COLO668 (cell line): Measurements from ENCODE around the gene GAA.
"Not testable (repeated sequence)": the region's sequence is repeated elsewhere in the genome, so short reads cannot be mapped to it uniquely, and the experiment has no call there.

Experiments used
- DNase-seq: peaks from one replicate; lab custom pipeline; 2025; ENCODE audit not compliant: unreplicated experiment; lab: John Stamatoyannopoulos, UW

The GAA gene

DNA sequence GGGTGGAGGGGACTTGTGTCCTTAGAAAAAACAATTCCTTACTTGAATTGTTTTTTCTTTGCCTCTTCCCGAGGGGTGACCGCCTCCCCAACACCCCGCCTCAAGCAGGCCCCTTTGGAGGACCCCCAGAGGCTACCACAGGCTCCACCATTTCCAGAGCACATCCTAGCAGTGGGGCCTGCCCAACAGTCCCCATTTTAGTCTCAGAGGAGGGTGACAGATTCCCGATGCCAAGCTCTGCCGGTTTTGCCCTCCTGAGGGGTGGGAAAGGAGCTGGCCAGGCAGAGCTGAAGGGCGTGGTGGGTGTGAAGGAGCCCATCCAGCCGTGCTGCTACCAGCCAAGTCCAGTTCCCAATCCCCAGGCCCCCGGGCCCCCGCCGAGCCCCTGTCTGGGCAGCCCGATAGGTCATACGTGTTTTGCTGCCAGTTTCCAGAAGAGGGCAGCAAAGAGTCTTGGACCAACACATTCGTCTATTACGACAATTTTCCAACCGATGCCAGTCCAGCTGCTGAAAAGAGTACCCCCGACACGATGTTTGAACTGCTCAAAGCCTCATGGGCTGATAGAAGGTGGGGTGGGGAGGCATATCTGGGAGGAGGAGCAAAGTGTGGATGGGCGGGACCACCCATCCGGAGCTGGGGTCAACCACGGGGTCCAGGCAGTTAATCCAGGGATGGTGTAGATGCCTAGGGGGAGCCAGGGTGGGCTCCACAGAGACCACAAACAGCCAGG, 18.8 kb upstream of the GAA start:
- DNase-seq = peak; percentile 49

GRCh38 chr17:80083136-80083661, 18.2 kb upstream of the GAA start:
- no peak for DNase-seq

GRCh38 chr17:80084773-80085172, 16.6 kb upstream of the GAA start:
- no peak for DNase-seq

DNA sequence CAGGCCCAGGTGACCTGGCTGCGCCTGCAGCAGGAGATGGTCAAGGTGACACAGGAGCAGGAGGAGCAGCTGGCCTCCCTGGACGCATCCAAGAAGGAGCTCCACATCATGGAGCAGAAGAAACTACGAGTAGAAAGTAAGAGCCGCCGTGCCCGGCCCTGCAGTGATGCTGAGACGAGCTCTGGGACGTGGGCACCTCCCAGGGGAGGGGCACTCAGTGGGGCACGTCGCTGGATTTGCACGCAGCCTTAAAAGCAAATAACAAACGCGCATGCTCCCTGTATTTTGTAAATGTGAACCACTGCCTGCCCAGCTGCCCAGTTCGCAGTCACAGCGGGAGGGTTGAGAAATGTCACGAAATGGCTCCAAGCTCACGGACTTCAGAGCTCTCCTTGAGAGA, 15.3 kb upstream of the GAA start:
- no peak for DNase-seq

DNA sequence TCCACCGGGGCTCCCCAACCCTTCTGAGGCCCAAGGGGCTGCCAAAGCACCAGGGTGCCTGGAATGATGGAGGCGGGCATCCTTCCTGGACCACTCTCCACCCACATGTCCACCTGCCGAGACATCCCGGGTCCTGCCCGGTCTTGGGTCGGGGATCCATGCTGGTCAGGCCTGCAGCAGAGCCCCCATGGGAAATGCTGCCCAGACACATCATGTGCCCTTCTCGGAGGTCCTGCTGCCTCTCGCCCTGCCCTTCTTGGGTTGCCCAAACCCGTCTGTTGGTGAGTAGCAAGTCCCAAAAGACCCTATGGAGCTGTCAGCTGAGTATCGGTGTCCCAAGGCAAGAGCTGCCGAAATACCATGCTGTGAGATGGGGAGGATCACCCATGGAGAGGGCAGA, 14.8 kb upstream of the GAA start:
- no peak for DNase-seq

- DNase-seq = no peak
These were observed 13.8 kb upstream of the GAA start for GRCh38 chr17:80087346-80088265.

GRCh38 chr17:80089762-80090161, 11.6 kb upstream of the GAA start:
- no peak for DNase-seq

DNA sequence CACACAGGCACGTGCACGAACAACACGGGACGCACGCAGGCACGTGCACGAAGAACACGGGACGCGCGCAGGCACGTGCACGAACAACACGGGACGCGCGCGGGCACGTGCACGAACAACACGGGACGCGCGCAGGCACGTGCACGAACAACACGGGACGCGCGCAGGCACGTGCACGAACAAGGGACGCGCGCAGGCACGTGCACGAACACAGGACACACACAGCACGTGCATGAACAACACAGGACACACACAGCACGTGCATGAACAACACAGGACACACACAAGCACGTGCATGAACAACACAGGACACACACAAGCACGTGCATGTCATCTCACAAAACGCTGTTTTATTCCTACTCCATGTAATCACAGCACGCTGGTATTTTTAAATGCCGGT, 11.2 kb upstream of the GAA start:
- not testable (repeated sequence) for DNase-seq

DNA sequence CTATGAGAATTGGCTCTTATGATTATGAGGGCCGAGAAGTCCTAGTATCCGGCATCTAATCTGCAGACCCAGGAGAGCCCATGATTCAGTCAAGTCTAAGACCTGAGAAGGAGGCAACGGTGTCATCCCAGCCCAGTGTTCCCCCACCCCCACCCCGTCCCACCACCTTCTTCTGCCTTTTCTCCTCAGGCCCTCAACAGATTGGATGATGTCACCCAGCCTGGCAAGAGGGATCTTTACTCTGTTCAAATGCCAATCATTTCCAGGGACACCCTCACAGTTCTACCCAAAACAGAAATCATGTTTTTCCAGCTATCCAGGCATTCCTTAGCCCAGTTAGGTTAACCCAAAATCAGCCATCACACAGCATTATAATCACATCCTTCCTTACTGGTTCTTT, 10.0 kb upstream of the GAA start:
- no peak for DNase-seq

GRCh38 chr17:80092959-80093358, 8.4 kb upstream of the GAA start:
- DNase-seq = no peak

- no peak for DNase-seq
These were observed 6.1 kb upstream of the GAA start for GRCh38 chr17:80095038-80095843.

- DNase-seq = no peak
These were observed 5.4 kb upstream of the GAA start for GRCh38 chr17:80095844-80096475.

- DNase-seq = no peak
These were observed 4.8 kb upstream of the GAA start for GRCh38 chr17:80096561-80097021.

DNA sequence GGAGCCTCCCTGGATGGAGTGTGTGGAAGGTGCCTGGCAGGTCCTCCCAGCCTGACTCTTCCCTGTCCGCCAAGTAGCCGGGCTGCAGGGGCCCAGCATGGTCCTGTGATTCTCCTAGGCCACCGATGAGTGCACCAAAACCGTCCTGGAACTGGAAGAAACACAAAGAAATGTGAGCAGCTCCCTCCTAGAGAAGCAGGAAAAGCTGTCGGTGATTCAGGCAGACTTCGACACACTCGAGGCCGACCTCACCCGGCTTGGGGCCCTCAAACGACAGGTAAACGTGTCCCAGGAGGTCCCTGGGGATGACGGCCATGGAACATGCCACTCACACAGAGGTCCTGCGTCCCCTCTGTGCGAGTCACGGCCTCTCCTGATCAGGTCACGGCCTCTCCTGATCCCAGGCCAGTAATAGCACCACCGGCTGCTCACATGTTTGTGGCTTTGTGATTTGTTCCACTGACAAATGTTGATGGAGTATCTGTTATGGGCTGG, 4.2 kb upstream of the GAA start:
- DNase-seq = no peak

GRCh38 chr17:80097844-80098691, 3.3 kb upstream of the GAA start:
- DNase-seq = no peak

- no peak for DNase-seq
These were observed 1.9 kb upstream of the GAA start for GRCh38 chr17:80099291-80100034.

DNA sequence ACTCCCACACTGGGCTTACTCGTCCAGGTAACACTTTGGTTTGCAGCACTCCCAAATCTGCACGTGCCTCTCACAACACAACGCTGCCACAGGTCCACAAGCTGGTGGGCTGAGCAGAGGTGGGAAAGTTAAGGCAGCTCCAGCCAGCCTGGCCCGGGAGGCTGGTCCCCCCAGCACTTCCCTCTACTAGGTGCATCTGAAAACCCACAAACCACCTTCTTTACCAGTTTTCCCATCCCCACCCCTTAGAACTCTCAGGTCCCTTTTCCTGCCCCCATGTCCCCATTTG, 1.4 kb upstream of the GAA start:
- DNase-seq = no peak

- DNase-seq = peak; percentile 27
These were observed 724 bp downstream of the GAA start for GRCh38 chr17:80101946-80102663.
